ENCODE results near the gene LINGO1.

DNA sequence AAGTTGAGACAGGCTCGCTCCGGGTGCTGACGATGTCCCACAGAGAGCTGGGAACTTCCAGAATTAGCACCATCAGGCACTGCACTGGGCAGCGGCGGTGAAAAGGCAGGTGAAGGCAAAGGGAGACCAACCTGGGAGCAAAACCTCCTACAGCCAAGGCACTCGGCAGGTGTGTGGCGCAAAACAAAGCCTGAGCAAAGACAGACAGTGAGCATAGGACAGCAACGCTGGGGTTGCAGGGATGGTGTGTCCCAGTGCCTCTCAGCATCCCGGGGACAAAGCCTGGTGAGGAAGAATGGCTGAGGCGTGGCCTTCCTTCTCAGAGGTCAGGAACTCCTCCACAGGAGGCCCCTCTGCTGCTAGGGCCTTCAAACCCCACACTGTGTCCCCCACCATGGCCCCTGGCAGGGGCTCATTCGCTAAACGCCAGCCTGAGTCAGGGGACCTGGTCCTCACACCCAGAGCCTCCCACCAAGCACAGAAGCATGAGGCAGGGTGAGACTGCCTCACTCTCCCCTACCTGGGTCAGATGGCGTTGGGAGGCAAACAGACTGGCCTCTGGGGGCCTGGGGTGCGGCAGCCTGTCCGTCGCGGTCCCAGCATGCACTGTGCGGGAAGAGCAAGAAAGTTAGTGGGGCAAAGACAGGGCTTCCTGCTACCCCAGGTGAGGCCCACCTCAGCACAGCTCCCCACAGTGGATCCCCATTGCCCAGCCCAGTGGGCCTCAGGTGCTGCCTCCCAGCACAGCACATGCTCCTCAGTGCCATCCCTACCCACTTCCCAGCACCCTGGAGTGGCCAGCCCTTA, 44.1 kb upstream of the LINGO1 start:
- no peak for TF ChIP-seq CTCF (IDR thresholded peaks at IDR 0.05)
- TF ChIP-seq POLR2A (IDR thresholded peaks at IDR 0.05): no peak

Data from thyroid gland (tissue), 4 donors.